HepG2 (cell line): ENCODE measurements around the gene MCRS1. TPM values are rescaled to one million over a fixed set of nuclear protein-coding genes. Genes with fewer than 3 reads are reported as not detected.

ENCODE experiments used
- CC2D1A ChIP-seq: sonication (generic); formaldehyde crosslinking; IDR thresholded peaks from 2 replicates; pipeline ENCODE4 v1.8.1; 2023; ENCODE audit warnings: mild to moderate bottlenecking, missing genetic modification reagents
- FOXK2 ChIP-seq: fragments of 450-650 bp; IDR thresholded peaks from 2 replicates; pipeline ENCODE4 v1.6.1; 2016
- JDP2 ChIP-seq: sonication (generic); formaldehyde crosslinking; IDR thresholded peaks from 2 replicates; pipeline ENCODE4 v1.8.1; 2022; ENCODE audit warnings: missing genetic modification reagents, borderline replicate concordance
- KDM2A ChIP-seq: sonication (generic); formaldehyde crosslinking; IDR thresholded peaks from 2 replicates; pipeline ENCODE4 v1.4.0; 2020; ENCODE audit warnings: low read depth, missing genetic modification reagents, borderline replicate concordance
- KLF9 ChIP-seq: IDR thresholded peaks from 2 replicates; pipeline ENCODE4 v1.6.1; 2016; ENCODE audit warnings: low read depth
- RFX1 ChIP-seq: fragments of 450-650 bp; IDR thresholded peaks from 2 replicates; pipeline ENCODE4 v1.6.1; 2017
- SP5 ChIP-seq: IDR thresholded peaks from 2 replicates; pipeline ENCODE4 v1.6.1; 2016; ENCODE audit warnings: low read depth, borderline replicate concordance
- ZNF20 ChIP-seq: sonication (generic); formaldehyde crosslinking; IDR thresholded peaks from 2 replicates; pipeline ENCODE4 v1.4.0; 2020; ENCODE audit warnings: mild to moderate bottlenecking, moderate library complexity, missing genetic modification reagents
- ZNF317 ChIP-seq: sonication (generic); formaldehyde crosslinking; IDR thresholded peaks from 2 replicates; pipeline ENCODE4 v1.5.0; 2020; ENCODE audit warnings: mild to moderate bottlenecking, missing genetic modification reagents
- ZNF484 ChIP-seq: sonication (generic); formaldehyde crosslinking; IDR thresholded peaks from 2 replicates; pipeline ENCODE4 v1.5.1; 2020; ENCODE audit warnings: mild to moderate bottlenecking, low read depth, missing genetic modification reagents, borderline replicate concordance
- ZNF557 ChIP-seq: sonication (generic); formaldehyde crosslinking; IDR thresholded peaks from 2 replicates; pipeline ENCODE4 v1.4.0; 2020; ENCODE audit warnings: missing genetic modification reagents
- ZNF720 ChIP-seq: sonication (generic); formaldehyde crosslinking; IDR thresholded peaks from 2 replicates; pipeline ENCODE4 v1.4.0; 2020; ENCODE audit warnings: missing genetic modification reagents
- ZNF781 ChIP-seq: sonication (generic); formaldehyde crosslinking; IDR thresholded peaks from 2 replicates; pipeline ENCODE4 v1.5.1; 2020; ENCODE audit warnings: borderline replicate concordance, mild to moderate bottlenecking, missing genetic modification reagents; ENCODE audit errors: not compliant biosample characterization
- polyA plus RNA-seq, 8 experiments: library from polyadenylated mRNA; depleted of rRNA in 3 of 8; stranded (reverse) in 7 of 8; unstranded in 1 of 8; fragments of >200 nt; fragmentation: Illumina TruSeq in 4 of 8; extraction: Trizol in 4 of 8; gene quantifications; 2 replicates each; pipeline versions ENCODE4 v1.2.1 to v1.2.3, GENCODE V29; 2011 to 2016; ENCODE audit warnings: low read depth in 4 of 8, missing spikeins in 1 of 8, mixed read lengths in 1 of 8; ENCODE audit not compliant: insufficient read depth in 1 of 8
- total RNA-seq, 5 experiments: library from RNA; depleted of rRNA; stranded (reverse); fragments of >200 nt; fragmentation: Illumina TruSeq; extraction: Trizol; gene quantifications; 2 replicates each; pipeline ENCODE4 v1.2.3, GENCODE V29; 2016; ENCODE audit warnings: low read depth in 1 of 5
- TF ChIP-seq, protein P1 (sequence below): sonication (generic); formaldehyde crosslinking; IDR thresholded peaks from 2 replicates; pipeline ENCODE4 v1.4.0; 2020; ENCODE audit warnings: mild to moderate bottlenecking, low read depth, missing genetic modification reagents
- TF ChIP-seq, protein P2 (sequence below): sonication (generic); formaldehyde crosslinking; IDR thresholded peaks from 2 replicates; pipeline ENCODE4 v1.5.0; 2020; ENCODE audit warnings: mild to moderate bottlenecking, missing genetic modification reagents, borderline replicate concordance
- TF ChIP-seq, protein P3 (sequence below): sonication (generic); formaldehyde crosslinking; IDR thresholded peaks from 2 replicates; pipeline ENCODE4 v1.5.0; 2020; ENCODE audit warnings: missing genetic modification reagents
- TF ChIP-seq, protein P4 (sequence below): sonication (generic); formaldehyde crosslinking; IDR thresholded peaks from 2 replicates; pipeline ENCODE4 v1.4.0; 2020; ENCODE audit warnings: low read depth, missing genetic modification reagents
- TF ChIP-seq, protein P5 (sequence below): sonication (generic); formaldehyde crosslinking; conservative IDR thresholded peaks from 2 replicates; pipeline ENCODE4 v1.8.0; 2022; ENCODE audit warnings: missing genetic modification reagents

Gene MCRS1
- total and polyA plus RNA-seq, 2 of the 13 experiments (the other 11 are each of a cell fraction or from before 2014, with no cell fraction given) = 51.0 to 66.3 TPM

DNA sequence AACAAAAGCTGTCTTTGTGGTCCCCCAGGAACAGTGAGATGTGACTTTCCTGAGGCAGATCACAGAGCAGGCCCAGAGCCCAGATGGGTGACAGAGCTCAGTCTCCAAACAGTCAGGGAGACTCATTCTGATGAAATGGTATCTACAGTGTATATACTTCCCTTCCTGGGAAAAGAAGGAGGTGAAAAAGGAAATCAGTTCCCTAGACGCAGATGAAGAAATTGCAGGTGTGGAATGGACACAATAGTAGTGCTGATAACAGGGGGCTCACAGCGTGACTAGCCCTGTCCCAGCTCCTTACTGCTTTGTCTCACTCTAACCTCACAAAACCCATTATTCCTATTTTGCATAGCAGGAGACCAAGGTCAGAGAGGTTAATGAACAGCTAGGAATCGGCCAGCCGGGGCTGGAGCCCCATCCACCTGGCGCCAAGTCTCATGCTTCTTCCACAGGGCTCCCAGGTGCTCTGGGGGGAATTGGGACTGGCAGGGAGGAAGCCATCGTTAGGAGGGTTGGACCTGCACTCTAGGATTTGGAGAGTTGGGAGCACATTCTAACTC lies 17.2 kb downstream of the MCRS1 start (continued):
- TF ChIP-seq, protein P1, sequence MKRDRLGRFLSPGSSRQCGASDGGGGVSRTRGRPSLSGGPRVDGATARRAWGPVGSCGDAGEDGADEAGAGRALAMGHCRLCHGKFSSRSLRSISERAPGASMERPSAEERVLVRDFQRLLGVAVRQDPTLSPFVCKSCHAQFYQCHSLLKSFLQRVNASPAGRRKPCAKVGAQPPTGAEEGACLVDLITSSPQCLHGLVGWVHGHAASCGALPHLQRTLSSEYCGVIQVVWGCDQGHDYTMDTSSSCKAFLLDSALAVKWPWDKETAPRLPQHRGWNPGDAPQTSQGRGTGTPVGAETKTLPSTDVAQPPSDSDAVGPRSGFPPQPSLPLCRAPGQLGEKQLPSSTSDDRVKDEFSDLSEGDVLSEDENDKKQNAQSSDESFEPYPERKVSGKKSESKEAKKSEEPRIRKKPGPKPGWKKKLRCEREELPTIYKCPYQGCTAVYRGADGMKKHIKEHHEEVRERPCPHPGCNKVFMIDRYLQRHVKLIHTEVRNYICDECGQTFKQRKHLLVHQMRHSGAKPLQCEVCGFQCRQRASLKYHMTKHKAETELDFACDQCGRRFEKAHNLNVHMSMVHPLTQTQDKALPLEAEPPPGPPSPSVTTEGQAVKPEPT (CRISPR knock-in tag) = no peak
- TF ChIP-seq RFX1 (no peak), SP5 (no peak), ZNF20 (CRISPR knock-in tag) (no peak), ZNF557 (CRISPR knock-in tag) (0 out of 2 replicates have a peak, but pooled peaks have one; percentile 25), ZNF317 (CRISPR knock-in tag) (no peak), KDM2A (CRISPR knock-in tag) (peak; percentile 36; the same call in 1 of the 2 replicates), CC2D1A (CRISPR knock-in tag) (no peak), FOXK2 (no peak), KLF9 (CRISPR knock-in tag) (no peak), ZNF720 (CRISPR knock-in tag) (no peak), ZNF781 (CRISPR knock-in tag) (no peak), JDP2 (CRISPR knock-in tag) (no peak), ZNF484 (CRISPR knock-in tag) (no peak)
- TF ChIP-seq, protein P2, sequence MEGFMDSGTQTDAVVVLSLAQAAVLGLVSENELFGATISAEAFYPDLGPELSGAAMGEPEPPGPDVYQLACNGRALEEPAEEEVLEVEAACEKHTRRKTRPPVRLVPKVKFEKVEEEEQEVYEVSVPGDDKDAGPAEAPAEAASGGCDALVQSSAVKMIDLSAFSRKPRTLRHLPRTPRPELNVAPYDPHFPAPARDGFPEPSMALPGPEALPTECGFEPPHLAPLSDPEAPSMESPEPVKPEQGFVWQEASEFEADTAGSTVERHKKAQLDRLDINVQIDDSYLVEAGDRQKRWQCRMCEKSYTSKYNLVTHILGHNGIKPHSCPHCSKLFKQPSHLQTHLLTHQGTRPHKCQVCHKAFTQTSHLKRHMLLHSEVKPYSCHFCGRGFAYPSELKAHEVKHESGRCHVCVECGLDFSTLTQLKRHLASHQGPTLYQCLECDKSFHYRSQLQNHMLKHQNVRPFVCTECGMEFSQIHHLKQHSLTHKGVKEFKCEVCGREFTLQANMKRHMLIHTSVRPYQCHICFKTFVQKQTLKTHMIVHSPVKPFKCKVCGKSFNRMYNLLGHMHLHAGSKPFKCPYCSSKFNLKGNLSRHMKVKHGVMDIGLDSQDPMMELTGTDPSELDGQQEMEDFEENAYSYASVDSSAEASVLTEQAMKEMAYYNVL = peak; percentile 23; the same call in 1 of the 2 replicates
- TF ChIP-seq, protein P3, sequence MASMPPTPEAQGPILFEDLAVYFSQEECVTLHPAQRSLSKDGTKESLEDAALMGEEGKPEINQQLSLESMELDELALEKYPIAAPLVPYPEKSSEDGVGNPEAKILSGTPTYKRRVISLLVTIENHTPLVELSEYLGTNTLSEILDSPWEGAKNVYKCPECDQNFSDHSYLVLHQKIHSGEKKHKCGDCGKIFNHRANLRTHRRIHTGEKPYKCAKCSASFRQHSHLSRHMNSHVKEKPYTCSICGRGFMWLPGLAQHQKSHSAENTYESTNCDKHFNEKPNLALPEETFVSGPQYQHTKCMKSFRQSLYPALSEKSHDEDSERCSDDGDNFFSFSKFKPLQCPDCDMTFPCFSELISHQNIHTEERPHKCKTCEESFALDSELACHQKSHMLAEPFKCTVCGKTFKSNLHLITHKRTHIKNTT (CRISPR knock-in tag) = no peak
- TF ChIP-seq, protein P4, sequence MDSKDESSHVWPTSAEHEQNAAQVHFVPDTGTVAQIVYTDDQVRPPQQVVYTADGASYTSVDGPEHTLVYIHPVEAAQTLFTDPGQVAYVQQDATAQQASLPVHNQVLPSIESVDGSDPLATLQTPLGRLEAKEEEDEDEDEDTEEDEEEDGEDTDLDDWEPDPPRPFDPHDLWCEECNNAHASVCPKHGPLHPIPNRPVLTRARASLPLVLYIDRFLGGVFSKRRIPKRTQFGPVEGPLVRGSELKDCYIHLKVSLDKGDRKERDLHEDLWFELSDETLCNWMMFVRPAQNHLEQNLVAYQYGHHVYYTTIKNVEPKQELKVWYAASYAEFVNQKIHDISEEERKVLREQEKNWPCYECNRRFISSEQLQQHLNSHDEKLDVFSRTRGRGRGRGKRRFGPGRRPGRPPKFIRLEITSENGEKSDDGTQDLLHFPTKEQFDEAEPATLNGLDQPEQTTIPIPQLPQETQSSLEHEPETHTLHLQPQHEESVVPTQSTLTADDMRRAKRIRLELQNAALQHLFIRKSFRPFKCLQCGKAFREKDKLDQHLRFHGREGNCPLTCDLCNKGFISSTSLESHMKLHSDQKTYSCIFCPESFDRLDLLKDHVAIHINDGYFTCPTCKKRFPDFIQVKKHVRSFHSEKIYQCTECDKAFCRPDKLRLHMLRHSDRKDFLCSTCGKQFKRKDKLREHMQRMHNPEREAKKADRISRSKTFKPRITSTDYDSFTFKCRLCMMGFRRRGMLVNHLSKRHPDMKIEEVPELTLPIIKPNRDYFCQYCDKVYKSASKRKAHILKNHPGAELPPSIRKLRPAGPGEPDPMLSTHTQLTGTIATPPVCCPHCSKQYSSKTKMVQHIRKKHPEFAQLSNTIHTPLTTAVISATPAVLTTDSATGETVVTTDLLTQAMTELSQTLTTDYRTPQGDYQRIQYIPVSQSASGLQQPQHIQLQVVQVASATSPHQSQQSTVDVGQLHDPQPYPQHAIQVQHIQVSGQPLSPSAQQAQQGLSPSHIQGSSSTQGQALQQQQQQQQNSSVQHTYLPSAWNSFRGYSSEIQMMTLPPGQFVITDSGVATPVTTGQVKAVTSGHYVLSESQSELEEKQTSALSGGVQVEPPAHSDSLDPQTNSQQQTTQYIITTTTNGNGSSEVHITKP (CRISPR knock-in tag) = 0 out of 2 replicates have a peak, but pooled peaks have one; percentile 23
- TF ChIP-seq, protein P5, sequence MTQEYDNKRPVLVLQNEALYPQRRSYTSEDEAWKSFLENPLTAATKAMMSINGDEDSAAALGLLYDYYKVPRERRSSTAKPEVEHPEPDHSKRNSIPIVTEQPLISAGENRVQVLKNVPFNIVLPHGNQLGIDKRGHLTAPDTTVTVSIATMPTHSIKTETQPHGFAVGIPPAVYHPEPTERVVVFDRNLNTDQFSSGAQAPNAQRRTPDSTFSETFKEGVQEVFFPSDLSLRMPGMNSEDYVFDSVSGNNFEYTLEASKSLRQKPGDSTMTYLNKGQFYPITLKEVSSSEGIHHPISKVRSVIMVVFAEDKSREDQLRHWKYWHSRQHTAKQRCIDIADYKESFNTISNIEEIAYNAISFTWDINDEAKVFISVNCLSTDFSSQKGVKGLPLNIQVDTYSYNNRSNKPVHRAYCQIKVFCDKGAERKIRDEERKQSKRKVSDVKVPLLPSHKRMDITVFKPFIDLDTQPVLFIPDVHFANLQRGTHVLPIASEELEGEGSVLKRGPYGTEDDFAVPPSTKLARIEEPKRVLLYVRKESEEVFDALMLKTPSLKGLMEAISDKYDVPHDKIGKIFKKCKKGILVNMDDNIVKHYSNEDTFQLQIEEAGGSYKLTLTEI = no peak
